Measurements from ENCODE around the gene EMC1.
A peak's percentile ranks its signal among the peaks of the same experiment; 100 is the strongest.
"Not testable (repeated sequence)": the region's sequence is repeated elsewhere in the genome, so short reads cannot be mapped to it uniquely, and the experiment has no call there.

The EMC1 gene

GRCh38 chr1:19251305-19252196 lies at the start of gene EMC1, which contains the start of gene MRTO4:
EMC1 (minus strand) TSS chr1:19251524; CDS start chr1:19251509, 15 bp downstream.
MRTO4 (plus strand) TSS chr1:19251805; CDS start chr1:19251836, 31 bp downstream.
- DNase-seq = peak; percentile 91

- no peak for DNase-seq
These were observed 48.9 kb upstream of the EMC1 start for GRCh38 chr1:19300211-19300610.

DNA sequence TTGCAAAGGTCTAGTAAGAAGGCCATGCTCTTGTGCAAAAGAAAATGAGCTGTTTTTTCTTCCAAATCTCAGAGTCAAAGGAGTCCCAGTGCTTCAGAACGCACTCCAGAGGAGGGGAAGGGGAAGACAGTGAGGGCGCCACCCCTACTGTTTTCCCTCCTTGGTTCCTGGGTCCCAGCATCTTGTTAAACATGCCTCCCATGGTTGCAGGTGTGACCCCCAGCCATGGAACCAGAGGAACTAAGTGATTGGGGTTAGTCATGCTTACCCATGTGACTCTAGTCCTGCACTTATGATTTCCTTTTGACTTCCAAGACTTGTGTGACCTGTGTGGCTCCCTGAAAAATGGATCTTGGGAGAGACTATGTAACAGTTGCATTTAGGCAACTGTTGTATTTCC lies 43.3 kb upstream of the EMC1 start:
- DNase-seq = no peak

- no peak for DNase-seq
These were observed 37.9 kb upstream of the EMC1 start for GRCh38 chr1:19289244-19289643.

DNA sequence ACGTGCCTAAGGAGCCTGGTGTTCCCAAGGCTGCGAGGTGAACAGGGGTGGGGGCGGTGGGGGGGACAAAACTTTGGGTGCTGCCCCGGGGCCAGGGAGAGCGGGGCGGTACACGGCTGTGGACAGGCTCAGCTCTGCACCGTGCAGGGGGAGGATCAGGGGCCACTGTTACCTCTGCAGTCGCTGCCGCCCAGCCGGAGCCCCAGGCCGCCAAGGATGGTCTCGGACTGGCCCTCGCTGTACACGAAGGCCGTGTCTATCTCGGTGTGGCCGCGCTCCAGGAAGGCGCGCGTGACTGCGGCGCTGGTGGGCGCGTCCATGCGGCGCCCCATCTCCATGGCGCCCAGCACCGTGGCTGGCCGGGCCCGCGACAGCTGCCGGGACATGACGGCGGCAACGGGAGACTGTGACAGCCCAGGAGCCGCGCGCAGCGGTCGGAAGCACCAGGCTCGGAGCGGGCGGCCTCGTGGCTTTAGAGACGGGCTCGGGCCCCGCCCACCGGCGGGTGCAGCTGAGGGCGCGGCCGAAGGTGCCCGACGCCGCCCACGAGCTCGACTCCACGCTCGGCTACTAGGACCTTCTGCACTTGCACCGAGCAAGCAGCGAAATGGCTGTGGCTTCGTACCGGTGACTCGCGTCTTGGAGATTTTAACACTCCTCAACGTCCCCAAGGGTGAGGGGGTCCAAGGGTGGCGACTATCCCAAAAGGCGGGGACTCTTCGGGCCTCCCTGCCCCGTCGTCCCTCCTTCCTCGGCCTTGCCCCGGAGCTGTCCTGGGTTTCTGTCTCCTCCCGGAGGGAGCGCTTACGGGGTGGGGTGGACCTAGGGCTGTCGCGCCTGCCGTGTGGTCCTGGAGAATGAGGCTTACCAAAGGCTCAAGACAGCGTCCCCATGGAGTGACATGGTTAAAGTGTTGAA lies 37.3 kb upstream of the EMC1 start, which contains the start of gene AKR7A3:
Gene AKR7A3 (minus strand): TSS at position 447 of the 918 bp plus-strand sequence. CDS start 61 bp downstream, at position 386.
- DNase-seq = peak; percentile 75

DNA sequence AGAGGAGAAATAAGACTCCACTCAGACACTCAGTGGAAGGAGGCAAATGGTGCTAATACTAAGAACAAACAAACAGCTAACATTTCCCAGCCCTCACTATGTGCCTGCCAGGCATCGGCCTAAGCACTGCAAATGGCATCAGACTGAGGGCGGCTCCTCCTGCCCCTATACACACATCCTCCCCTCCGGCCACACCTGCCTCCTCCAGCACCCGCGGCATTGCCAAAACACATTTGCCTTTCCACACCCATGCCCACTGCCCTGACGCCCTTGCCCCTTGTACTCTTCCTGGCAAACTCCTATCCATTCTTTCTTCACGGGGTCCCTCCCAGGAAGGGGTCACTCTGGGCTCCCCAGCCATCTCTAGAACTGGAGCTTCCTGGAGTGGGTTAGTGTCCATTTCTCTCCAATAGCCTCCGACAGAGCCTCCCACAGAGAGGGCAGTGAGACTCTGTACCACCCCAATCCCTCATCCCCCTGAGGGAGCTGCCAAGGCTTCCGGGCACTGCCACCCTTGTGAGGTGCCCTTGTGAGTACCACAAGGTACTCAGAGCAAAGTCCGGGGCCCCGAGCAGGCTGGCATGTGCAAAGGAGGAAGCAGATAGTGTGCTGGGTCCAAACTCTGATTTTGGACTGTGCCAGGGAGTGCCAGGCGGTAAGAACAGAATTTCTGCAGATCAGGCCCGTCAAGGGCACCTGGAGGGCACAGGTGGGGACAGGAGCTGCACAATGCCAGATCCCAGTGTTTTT lies 36.3 kb upstream of the EMC1 start:
- DNase-seq = no peak

DNA sequence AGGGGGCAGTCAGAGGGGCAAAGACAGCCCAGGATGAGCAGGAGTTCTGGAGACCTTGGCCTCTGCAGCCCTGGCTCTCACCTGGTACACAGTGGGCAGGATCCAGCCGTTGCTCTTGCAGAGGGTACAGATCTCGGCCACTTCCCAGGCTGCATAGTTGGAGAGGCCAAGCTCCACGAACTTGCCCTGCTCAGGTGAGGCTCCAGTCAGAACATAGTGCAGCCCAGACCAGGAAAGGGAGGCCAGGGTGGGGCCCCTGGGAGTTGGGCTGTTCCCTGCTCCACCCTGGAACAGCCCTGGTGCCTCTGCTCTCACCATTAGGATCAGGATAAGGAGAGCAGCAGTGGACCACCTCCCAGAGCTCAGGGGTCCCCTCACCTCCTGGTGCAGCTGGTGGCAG lies 34.5 kb upstream of the EMC1 start:
- not testable (repeated sequence) for DNase-seq

- DNase-seq = not testable (repeated sequence)
These were observed 34.0 kb upstream of the EMC1 start for GRCh38 chr1:19285366-19285765.

GRCh38 chr1:19284881-19285280 lies 33.6 kb upstream of the EMC1 start:
- DNase-seq = no peak

GRCh38 chr1:19283891-19284290 lies 32.6 kb upstream of the EMC1 start:
- DNase-seq = no peak

DNA sequence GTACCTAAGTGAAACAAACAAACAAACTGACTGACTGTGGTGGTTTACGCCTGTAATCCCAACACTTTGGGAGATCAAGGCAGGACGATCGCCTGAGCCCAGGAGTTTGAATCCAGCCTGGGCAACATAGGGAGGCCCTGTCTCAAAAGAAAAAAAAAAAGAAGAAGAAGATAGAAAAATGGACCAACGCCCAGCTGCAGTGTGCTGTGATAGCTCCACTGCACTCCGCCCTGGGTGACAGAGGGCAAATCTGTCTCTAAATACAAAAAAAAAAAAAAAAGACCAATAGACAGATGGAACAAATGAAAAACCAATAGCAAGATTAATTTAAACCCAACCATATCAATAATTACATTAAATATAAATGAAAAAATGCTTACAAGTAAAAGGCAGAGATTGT lies 23.3 kb upstream of the EMC1 start:
- no peak for DNase-seq

GRCh38 chr1:19273844-19274531 lies 22.7 kb upstream of the EMC1 start:
- DNase-seq = not testable (repeated sequence)

GRCh38 chr1:19273106-19273843 lies 22.0 kb upstream of the EMC1 start:
- DNase-seq = no peak

GRCh38 chr1:19272064-19272463 lies 20.7 kb upstream of the EMC1 start:
- DNase-seq = no peak

DNA sequence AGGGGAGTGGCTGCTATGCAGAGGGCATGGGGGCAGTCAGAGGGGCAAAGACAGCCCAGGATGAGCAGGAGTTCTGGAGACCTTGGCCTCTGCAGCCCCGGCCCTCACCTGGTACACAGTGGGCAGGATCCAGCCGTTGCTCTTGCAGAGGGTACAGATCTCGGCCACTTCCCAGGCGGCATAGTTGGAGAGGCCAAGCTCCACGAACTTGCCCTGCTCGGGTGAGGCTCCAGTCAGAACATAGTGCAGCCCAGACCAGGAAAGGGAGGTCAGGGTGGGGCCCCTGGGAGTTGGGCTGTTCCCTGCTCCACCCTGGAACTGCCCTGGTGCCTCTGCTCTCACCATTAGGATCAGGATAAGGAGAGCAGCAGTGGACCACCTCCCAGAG lies 19.0 kb upstream of the EMC1 start:
- DNase-seq = not testable (repeated sequence)

DNA sequence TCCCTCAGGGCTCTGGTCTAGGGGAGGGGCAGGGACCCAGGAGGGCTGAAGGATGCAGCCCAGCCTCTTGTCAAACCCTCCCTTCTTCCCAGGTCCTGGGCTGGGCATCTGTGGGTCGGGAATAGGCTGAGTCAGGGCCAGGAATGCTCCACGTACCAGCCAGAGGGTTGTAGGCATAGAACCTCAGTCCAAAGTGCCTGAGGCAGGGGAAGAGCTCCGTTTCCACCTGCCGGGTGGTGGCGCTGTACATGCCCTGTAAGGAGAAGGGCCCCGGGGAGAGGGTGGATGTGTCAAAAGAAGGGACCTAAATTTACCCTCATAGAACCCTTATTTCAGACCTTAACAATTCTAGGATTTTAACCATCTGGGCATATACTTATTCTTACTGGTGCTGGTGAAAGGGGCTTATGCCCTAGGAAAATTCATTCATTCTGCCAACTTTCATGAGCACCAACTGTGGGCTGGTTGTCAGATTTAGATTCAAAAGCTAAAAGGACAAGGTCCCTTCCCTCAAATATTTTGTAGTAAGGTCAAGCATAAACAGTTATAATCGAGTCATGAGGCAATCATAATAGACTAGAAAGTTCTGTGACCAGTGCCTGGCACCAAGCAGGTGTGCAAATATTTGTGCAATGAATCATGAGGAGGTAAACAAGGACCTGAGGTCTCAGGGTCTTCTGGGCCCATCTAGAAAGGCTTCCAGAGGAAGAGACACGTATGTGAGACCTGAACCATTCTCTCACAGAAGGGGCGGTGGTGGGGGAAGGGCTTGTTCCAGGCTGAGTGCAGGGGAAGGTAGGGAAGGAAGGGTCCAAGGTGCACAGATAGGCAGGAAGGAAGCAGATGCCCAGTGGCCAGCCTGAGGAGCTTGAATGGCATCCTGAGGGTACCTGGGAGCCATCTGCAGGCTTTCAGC lies 18.4 kb upstream of the EMC1 start:
- not testable (repeated sequence) for DNase-seq

DNA sequence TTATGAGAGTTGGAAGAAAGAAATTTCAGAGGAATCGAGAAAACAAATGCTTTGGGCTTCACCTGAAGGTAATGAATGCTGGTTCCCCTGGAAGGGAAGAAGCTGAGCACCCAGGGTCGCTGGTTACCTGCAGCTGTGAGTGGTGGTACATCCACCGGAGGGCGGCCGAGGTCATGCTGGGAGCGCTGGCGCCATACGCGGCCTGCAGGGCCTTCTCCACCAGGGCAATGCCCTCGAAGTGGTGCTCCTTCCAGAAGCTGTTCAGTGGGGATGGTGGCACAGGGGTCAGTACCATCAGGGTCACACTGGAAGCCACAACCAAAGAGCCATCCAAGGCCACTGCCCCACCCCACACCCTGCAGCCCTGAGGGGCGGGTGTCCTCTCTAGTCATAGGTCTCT lies 17.1 kb upstream of the EMC1 start:
- DNase-seq = no peak

DNA sequence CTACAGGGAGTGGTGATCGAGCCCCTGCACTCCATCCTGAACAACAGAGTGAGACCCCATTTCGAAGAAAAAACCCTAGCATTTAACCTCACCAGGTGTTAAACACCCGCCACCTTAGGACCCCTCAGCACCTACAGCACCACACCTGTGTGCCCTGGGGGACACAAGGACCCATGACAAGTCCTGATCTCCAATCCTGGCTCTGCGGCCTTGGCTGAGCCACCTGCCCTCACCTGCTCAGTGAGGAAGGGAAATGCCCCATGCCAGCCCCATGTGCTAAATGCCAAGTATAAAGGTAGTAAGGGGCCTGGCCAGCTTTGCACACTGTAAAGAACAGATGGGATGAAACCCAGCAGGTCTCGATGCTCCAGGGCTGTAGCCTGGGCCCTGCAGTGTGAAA lies 11.4 kb upstream of the EMC1 start:
- DNase-seq = no peak

GRCh38 chr1:19262047-19262446 lies 10.7 kb upstream of the EMC1 start:
- no peak for DNase-seq
